Glomerular endothelial cell (primary cell): ENCODE measurements around the gene PRKAR1B. TPM values are rescaled to one million over a fixed set of nuclear protein-coding genes. Genes with fewer than 3 reads are reported as not detected.

Experiments
- DNase-seq: peaks from one replicate; pipeline ENCODE4 v3.0.0-alpha.2; 2011; ENCODE audit warnings: low read depth, low spot score; ENCODE audit errors: extremely low read depth
- total RNA-seq: library from RNA; depleted of rRNA; stranded (reverse); fragments of >200 nt; gene quantifications from 2 replicates; pipeline ENCODE4 v1.2.3, GENCODE V29; 2015

PRKAR1B gene
- total RNA-seq, 1 donor from 2014 or later: 34.3 TPM

- no peak for DNase-seq
These were observed 14.8 kb upstream of the PRKAR1B start for GRCh38 chr7:741850-742249.

GRCh38 chr7:741191-741671 is 14.2 kb upstream of the PRKAR1B start:
- DNase-seq: no peak

GRCh38 chr7:739983-740942 is 13.2 kb upstream of the PRKAR1B start:
- DNase-seq: no peak

- DNase-seq: no peak
These were observed 12.4 kb upstream of the PRKAR1B start for GRCh38 chr7:739455-739982.

- DNase-seq: no peak
These were observed 11.8 kb upstream of the PRKAR1B start for GRCh38 chr7:738723-739454.

- DNase-seq: no peak
These were observed 11.2 kb upstream of the PRKAR1B start for GRCh38 chr7:738241-738640.

GRCh38 chr7:734808-735207 is 7.7 kb upstream of the PRKAR1B start:
- DNase-seq: no peak

GRCh38 chr7:734214-734613 is 7.1 kb upstream of the PRKAR1B start:
- no peak for DNase-seq

GRCh38 chr7:732556-732955 is 5.5 kb upstream of the PRKAR1B start:
- no peak for DNase-seq

GRCh38 chr7:732094-732541 is 5.0 kb upstream of the PRKAR1B start:
- no peak for DNase-seq

- DNase-seq: no peak
These were observed 4.5 kb upstream of the PRKAR1B start for GRCh38 chr7:731440-732085.

GRCh38 chr7:730501-731439 is 3.7 kb upstream of the PRKAR1B start:
- no peak for DNase-seq

GRCh38 chr7:729140-730000 is 2.3 kb upstream of the PRKAR1B start:
- DNase-seq: no peak

GRCh38 chr7:728602-729001 is 1.5 kb upstream of the PRKAR1B start:
- DNase-seq: no peak

GRCh38 chr7:727806-728460 is 852 bp upstream of the PRKAR1B start:
- no peak for DNase-seq

GRCh38 chr7:726854-727103 is 302 bp downstream of the PRKAR1B start:
- DNase-seq: no peak

GRCh38 chr7:726084-726853 is 812 bp downstream of the PRKAR1B start, which contains the start of gene DNAAF5:
DNAAF5 (plus strand) TSS chr7:726699; CDS start chr7:726721, 22 bp downstream.
- DNase-seq: no peak
